ENCODE data around the gene PATE3. TPM values are rescaled to one million over a fixed set of nuclear protein-coding genes. Genes with fewer than 3 reads are reported as not detected.

Gene PATE3
- total RNA-seq, result 1 to 10 TPM in 1 of 8 experiments, under 1 TPM in 2, not detected in 5; 0.11 to 1.0 (median 0.17) TPM

DNA sequence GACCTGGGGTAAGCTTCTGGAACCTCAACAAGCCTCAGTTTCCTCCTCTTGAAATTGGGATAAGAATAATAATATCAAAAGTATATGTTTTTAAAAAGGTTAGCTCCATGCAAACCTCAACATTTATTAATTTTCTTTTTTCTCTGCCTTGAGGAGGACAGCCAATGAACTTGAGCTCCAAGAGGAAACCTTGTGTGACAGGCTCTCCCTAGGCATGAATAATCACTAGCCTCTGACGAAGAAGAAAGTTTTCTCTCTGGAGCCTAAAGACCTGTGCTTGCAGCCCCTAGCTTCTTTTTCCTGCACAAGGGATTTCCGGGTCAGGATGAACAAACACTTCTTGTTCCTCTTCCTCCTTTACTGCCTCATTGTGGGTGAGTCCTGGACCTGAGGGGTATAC is at the start of gene PATE3:
Gene PATE3, plus strand, starts transcription at position 301 of the 400 bp plus-strand sequence. Its CDS starts 25 bp downstream, at position 326.
- no peak for ATAC-seq (replicated peaks in 6 of 8)
- Histone ChIP-seq H3K4me3 (no peak within 1 kb of the TSS), H3K27ac (no peak within 1 kb of the TSS), H3K4me1 (replicated peaks in 1 of 2) (no peaks in the 10 kb centered on the region)
- WGBS, 10 experiments, result 0 to 100% (median 76%) methylated on average over 1 to 2 of the region's 2 CpGs; no CpG with 5 or more reads in 5 of the 10 experiments
- in situ Hi-C loops (cut with MboI; ENCODE audit: low pct_unique_long_range_greater_than_20kb in 2 of 9, low sequenced_read_pairs in 9 of 9, unreplicated experiment in 9 of 9), result loop anchor here in 1 of 9 experiments (25.0 kb wide), 1 partner anchor 101 kb away; the partner anchor contains the start of gene ACRV1

DNA sequence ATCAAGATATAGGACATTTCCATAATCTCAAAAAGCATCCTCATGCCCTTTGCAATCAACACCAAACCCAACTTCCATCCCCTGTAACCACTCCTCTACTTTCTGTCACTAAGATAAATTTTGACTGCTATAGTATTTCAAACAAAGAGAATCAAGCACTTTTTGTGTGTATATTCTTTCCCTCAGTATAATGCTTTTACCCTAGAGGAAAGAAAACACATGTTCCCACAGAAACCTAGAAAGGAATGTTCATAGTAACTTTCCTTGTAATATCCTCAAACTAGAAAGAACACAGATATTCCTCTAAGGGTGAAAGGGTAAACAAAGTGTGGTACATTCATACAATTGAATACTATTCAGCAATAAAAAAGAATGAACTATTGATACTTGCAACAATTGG is 47.3 kb upstream of the PATE3 start:
- Histone ChIP-seq H3K4me3 (no peak overlapping the region), H3K27ac (peak overlapping the region in 1 of 2 donors; percentile 37), H3K4me1 (replicated peaks in 1 of 2) (peaks cover 0 to 8% of the 10 kb centered on the region in 2 donors)
- ATAC-seq (replicated peaks in 6 of 8), result peak in 3 of 8 experiments; percentile 46 to 93 (median 69)
- in situ Hi-C loops (cut with MboI; ENCODE audit: low pct_unique_long_range_greater_than_20kb in 2 of 9, low sequenced_read_pairs in 9 of 9, unreplicated experiment in 9 of 9), result no loop called here

DNA sequence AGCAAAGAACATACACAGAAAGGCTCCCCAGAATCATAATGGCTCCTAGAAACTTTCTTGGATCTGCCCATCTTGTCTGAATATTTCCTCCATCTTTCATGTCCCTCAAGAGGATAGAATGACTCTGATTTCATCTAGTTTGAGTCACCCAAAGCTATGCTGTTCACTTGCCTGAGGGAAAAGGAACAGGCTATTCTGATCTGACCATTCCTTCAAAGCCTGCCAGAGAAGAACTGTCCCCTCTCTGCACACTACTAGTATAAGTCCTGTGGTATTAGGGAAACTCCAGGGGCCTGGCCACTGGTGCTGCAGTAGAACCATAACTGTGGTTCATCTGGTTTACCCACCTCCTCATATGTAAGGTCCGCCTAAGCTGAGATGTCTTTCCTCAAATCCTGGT is 44.2 kb upstream of the PATE3 start:
- no peak overlapping the region for H3K27ac ChIP-seq
- in situ Hi-C loops (cut with MboI; ENCODE audit: low pct_unique_long_range_greater_than_20kb in 2 of 9, low sequenced_read_pairs in 9 of 9, unreplicated experiment in 9 of 9), result no loop called here
- peak in 1 of 8 experiments; percentile 42 for ATAC-seq (replicated peaks in 6 of 8)
- WGBS, 10 experiments, result 67 to 100% (median 89%) methylated on average over 1 of the region's 1 CpG; no CpG with 5 or more reads in 6 of the 10 experiments
- H3K4me3 ChIP-seq, result no peak overlapping the region
- peaks cover 0 to 8% of the 10 kb centered on the region in 2 donors for H3K4me1 ChIP-seq (replicated peaks in 1 of 2)

DNA sequence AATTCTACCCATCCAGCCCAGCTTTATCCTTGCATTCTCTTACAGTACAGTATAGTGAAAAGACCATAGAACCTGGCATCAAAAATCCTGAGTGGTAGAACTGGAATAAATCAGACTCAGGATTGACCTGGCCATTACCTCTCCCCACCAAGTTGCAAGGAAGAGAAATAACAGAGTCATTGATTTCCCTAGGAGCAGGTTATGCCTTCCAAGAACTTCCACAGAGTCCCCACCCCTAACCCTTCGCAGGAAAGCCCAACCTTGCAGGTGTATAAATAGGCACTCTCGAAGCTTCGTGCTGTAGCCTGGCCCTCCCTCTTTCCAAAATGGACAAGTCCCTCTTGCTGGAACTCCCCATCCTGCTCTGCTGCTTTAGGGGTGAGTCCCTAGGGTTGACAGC is 41.9 kb upstream of the PATE3 start, which contains the start of gene PATE1:
Gene PATE1, plus strand, starts transcription at position 301 of the 400 bp plus-strand sequence. Its CDS starts 26 bp downstream, at position 327.
- no peak for ATAC-seq (replicated peaks in 6 of 8)
- 0 to 100% (median 80%) methylated on average over 1 to 2 of the region's 3 CpGs; no CpG with 5 or more reads in 5 of the 10 experiments for WGBS, 10 experiments
- H3K4me3 ChIP-seq, result no peak within 1 kb of the TSS
- in situ Hi-C loops (cut with MboI; ENCODE audit: low pct_unique_long_range_greater_than_20kb in 2 of 9, low sequenced_read_pairs in 9 of 9, unreplicated experiment in 9 of 9), result no loop called here
- no peak within 1 kb of the TSS for H3K27ac ChIP-seq
- H3K4me1 ChIP-seq (replicated peaks in 1 of 2), result peaks cover 0 to 2% of the 10 kb centered on the region in 2 donors

DNA sequence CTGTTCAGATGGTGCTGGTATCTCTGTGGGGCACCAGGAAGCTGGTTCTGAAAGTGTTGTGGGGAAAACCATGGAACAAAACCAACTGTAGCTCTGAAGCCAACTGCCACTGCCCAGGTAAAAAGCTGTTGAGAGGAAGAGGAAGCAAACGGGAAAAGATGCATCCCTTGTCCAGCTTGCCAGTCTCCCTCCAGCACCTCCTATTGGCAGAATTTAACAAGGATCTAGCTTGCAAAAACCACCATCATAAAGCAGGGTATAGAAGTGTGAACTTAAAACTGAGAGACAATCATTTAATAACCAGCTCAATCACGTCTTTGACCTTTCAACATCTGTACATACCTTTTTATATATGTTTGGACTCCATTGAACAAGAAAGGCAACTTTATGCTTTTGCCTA is 37.3 kb upstream of the PATE3 start:
- no peak overlapping the region for H3K4me3 ChIP-seq
- in situ Hi-C loops (cut with MboI; ENCODE audit: low pct_unique_long_range_greater_than_20kb in 2 of 9, low sequenced_read_pairs in 9 of 9, unreplicated experiment in 9 of 9), result no loop called here
- no peak for ATAC-seq (replicated peaks in 6 of 8)
- H3K4me1 ChIP-seq (replicated peaks in 1 of 2), result no peaks in the 10 kb centered on the region
- H3K27ac ChIP-seq, result no peak overlapping the region
- 18 to 62% methylated on average over 2 of the region's 2 CpGs; no CpG with 5 or more reads in 8 of the 10 experiments for whole genome bisulfite sequencing, 10 experiments

GRCh38 chr11:125756050-125756449 is 31.9 kb upstream of the PATE3 start:
- H3K4me3 ChIP-seq, result no peak overlapping the region
- ATAC-seq (replicated peaks in 6 of 8), result no peak
- H3K4me1 ChIP-seq (replicated peaks in 1 of 2), result no peaks in the 10 kb centered on the region
- no peak overlapping the region for H3K27ac ChIP-seq
- no CpG with 5 or more reads among the region's 7 CpGs for WGBS, 10 experiments
- in situ Hi-C loops (cut with MboI; ENCODE audit: low pct_unique_long_range_greater_than_20kb in 2 of 9, low sequenced_read_pairs in 9 of 9, unreplicated experiment in 9 of 9), result no loop called here

- Histone ChIP-seq H3K4me1 (replicated peaks in 1 of 2) (no peaks in the 10 kb centered on the region), H3K27ac (no peak overlapping the region), H3K4me3 (no peak overlapping the region)
- no peak for ATAC-seq (replicated peaks in 6 of 8)
- in situ Hi-C loops (cut with MboI; ENCODE audit: low pct_unique_long_range_greater_than_20kb in 2 of 9, low sequenced_read_pairs in 9 of 9, unreplicated experiment in 9 of 9), result no loop called here
- 0 to 85% (median 48%) methylated on average over 1 of the region's 1 CpG; no CpG with 5 or more reads in 2 of the 10 experiments for WGBS, 10 experiments
These were observed 25.5 kb upstream of the PATE3 start for GRCh38 chr11:125762445-125762844.

DNA sequence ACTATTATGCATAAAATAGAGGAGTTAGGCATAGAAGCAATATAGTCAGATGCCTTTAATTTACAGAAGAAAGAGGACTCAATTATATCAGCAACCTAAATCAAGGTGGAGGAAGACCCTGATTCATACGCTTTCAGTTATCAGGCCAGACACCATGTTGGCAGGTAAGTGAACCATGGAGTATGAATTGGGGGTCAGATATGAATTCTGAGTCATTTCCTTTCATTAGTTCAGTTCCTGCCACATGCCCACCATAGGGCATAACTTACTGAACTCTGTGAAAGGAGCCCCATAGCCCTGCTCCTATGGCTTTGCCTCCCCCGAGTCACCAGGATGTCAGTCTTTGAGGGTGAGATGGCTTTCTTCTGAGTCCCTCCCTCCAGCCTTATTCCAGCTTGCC is 24.4 kb upstream of the PATE3 start:
- in situ Hi-C loops (cut with MboI; ENCODE audit: low pct_unique_long_range_greater_than_20kb in 2 of 9, low sequenced_read_pairs in 9 of 9, unreplicated experiment in 9 of 9), result no loop called here
- 63 to 100% (median 100%) methylated on average over 1 to 2 of the region's 2 CpGs; no CpG with 5 or more reads in 5 of the 10 experiments for WGBS, 10 experiments
- H3K4me3 ChIP-seq, result no peak overlapping the region
- no peak for ATAC-seq (replicated peaks in 6 of 8)
- H3K4me1 ChIP-seq (replicated peaks in 1 of 2), result no peaks in the 10 kb centered on the region
- H3K27ac ChIP-seq, result no peak overlapping the region

DNA sequence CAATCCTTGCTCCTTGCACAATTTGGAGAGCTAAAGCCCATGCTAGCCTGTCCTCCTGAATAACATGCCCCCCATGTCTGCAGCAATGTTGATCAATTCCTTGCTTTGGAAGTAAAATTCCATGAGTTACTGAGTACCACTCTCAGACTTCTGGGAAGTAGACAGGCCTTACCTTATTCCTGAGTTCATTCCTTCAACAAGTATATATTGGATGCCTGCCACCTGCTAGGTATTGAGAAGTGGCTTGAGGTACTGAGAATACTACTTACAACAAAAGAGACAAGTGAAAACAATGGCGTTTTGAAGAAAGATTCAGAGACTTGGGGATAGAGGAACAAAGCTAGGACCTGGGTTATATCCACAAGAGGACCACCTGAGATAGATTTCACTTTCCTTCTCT is 21.7 kb upstream of the PATE3 start:
- in situ Hi-C loops (cut with MboI; ENCODE audit: low pct_unique_long_range_greater_than_20kb in 2 of 9, low sequenced_read_pairs in 9 of 9, unreplicated experiment in 9 of 9), result no loop called here
- no peak overlapping the region for H3K27ac ChIP-seq
- no peak overlapping the region for H3K4me3 ChIP-seq
- WGBS, 10 experiments, result 0 to 80% (median 30%) methylated on average over 1 of the region's 1 CpG; no CpG with 5 or more reads in 4 of the 10 experiments
- ATAC-seq (replicated peaks in 6 of 8), result no peak
- H3K4me1 ChIP-seq (replicated peaks in 1 of 2), result no peaks in the 10 kb centered on the region

DNA sequence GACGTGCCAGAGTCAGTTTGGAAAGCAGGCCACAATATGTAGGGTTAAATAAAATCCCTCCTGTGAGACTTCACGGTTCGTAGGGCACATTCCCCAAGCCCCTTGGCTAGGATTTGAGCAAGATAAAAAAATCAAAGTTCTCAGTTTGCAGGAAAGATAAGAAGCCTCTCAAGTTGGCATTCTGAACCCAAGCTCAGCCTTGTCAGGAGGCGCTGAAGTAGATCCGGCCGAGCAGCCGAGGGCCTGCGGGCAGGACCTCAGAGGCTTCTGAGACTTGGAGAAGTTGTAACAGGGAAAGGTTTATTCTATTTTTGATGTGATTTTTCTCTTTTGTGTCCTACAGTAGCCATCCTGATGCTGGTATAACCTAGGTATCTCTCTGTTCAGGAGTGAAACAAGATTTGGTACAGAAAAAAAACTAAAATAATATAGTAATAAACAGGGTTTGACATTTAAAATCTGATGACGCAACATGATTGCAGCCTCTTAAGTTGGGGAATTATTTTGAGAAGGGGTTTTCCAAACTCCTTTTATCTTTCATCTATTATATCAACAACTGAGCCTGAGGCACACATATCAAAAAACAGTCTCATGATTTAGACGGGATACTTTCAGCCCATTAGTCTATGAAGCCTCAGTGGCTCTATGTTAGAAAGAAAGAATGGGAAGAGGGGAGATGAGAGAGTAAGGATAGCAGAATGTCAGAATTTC is 19.4 kb upstream of the PATE3 start:
- WGBS, 10 experiments, result 12 to 90% (median 77%) methylated on average over 3 to 10 of the region's 10 CpGs; no CpG with 5 or more reads in 2 of the 10 experiments
- Histone ChIP-seq H3K4me3 (no peak overlapping the region), H3K4me1 (replicated peaks in 1 of 2) (no peaks in the 10 kb centered on the region), H3K27ac (no peak overlapping the region)
- no peak for ATAC-seq (replicated peaks in 6 of 8)
- in situ Hi-C loops (cut with MboI; ENCODE audit: low pct_unique_long_range_greater_than_20kb in 2 of 9, low sequenced_read_pairs in 9 of 9, unreplicated experiment in 9 of 9), result no loop called here

- WGBS, 10 experiments, result 0 to 77% (median 49%) methylated on average over 1 to 2 of the region's 2 CpGs; no CpG with 5 or more reads in 2 of the 10 experiments
- Histone ChIP-seq H3K4me1 (replicated peaks in 1 of 2) (no peaks in the 10 kb centered on the region), H3K27ac (no peak overlapping the region), H3K4me3 (no peak overlapping the region)
- in situ Hi-C loops (cut with MboI; ENCODE audit: low pct_unique_long_range_greater_than_20kb in 2 of 9, low sequenced_read_pairs in 9 of 9, unreplicated experiment in 9 of 9), result no loop called here
- no peak for ATAC-seq (replicated peaks in 6 of 8)
These were observed 17.3 kb upstream of the PATE3 start for GRCh38 chr11:125770583-125770982.

DNA sequence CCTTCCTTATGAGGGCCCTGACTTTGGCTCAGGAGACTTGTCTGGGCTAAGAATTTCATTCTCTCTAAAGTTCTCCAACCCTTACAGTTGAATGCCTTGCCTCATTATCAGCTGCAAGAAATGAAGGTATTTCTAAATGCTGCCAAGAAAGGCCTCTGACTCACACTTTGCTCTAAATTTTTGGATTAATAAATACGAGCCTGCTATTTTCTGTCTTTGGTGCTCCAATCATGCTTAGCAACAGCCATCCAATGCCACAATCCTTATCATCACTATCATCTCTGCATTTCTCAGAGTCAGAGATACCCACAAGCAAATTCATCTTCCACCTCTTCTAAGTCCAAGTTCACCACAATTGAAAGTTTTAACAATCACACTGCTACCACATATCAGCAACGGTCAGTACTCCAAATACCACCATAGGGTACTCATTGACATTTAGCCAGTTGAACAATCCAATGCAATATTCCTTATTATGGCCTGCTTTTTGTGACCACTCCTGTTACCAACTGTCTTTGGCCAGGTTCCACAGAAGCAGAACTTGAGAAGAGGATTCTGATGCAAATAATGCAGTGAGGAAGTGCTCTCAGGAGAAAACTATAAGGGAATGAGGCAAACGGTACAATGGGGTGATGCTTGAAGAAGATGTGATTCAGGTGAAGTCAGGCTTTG is 15.0 kb upstream of the PATE3 start:
- WGBS, 10 experiments, result 6 to 100% (median 69%) methylated on average over 1 to 3 of the region's 3 CpGs; no CpG with 5 or more reads in 1 of the 10 experiments
- Histone ChIP-seq H3K4me1 (replicated peaks in 1 of 2) (no peaks in the 10 kb centered on the region), H3K4me3 (no peak overlapping the region), H3K27ac (no peak overlapping the region)
- in situ Hi-C loops (cut with MboI; ENCODE audit: low pct_unique_long_range_greater_than_20kb in 2 of 9, low sequenced_read_pairs in 9 of 9, unreplicated experiment in 9 of 9), result no loop called here
- peak in 1 of 8 experiments; percentile 46 for ATAC-seq (replicated peaks in 6 of 8)

GRCh38 chr11:125773516-125773915 is 14.4 kb upstream of the PATE3 start:
- Histone ChIP-seq H3K4me3 (no peak overlapping the region), H3K4me1 (replicated peaks in 1 of 2) (no peaks in the 10 kb centered on the region), H3K27ac (no peak overlapping the region)
- ATAC-seq (replicated peaks in 6 of 8), result peak in 2 of 8 experiments; percentile 42 to 47
- WGBS, 10 experiments, result 0 to 100% (median 68%) methylated on average over 1 to 3 of the region's 3 CpGs; no CpG with 5 or more reads in 3 of the 10 experiments
- in situ Hi-C loops (cut with MboI; ENCODE audit: low pct_unique_long_range_greater_than_20kb in 2 of 9, low sequenced_read_pairs in 9 of 9, unreplicated experiment in 9 of 9), result no loop called here

All from motor neuron (in vitro differentiated cells).